Activated CD4-positive, alpha-beta T cell treated with anti-CD3 and anti-CD28 coated beads for 36 hours (primary cell): ENCODE results near the gene PKLR. TPM values are rescaled to one million over a fixed set of nuclear protein-coding genes. Genes with fewer than 3 reads are reported as not detected.

Experiments used
- ATAC-seq: fragments of 200-7000 bp; cut with Tn5 transposase; one replicate; pipeline ENCODE4 v1.10.0; 2021; ENCODE audit warnings: mild to moderate bottlenecking, moderate library complexity
- CTCF ChIA-PET: fragments of 350-600 bp; sonication (Branson Sonifier 250); formaldehyde crosslinking; loops from one replicate; lab custom pipeline; 2021; ENCODE audit warnings: antibody characterized with exemption; lab: Charles Lee
- POLR2A ChIA-PET: fragments of 350-600 bp; sonication (Branson Sonifier 250); formaldehyde crosslinking; loops from one replicate; lab custom pipeline; 2021; ENCODE audit warnings: antibody characterized with exemption, inconsistent platforms; lab: Charles Lee
- DNase-seq: peaks from one replicate; pipeline ENCODE4 v3.0.0-alpha.2; 2020
- H3K27ac Mint-ChIP-seq: one replicate; pipeline ENCODE4 v1.8.0; 2021; ENCODE audit warnings: mixed read lengths
- H3K27me3 Mint-ChIP-seq: one replicate; pipeline ENCODE4 v1.8.0; 2021; ENCODE audit warnings: mixed read lengths
- H3K36me3 Mint-ChIP-seq: one replicate; pipeline ENCODE4 v1.8.0; 2021; ENCODE audit warnings: low read depth, mixed read lengths
- H3K4me1 Mint-ChIP-seq: one replicate; pipeline ENCODE4 v1.8.0; 2021; ENCODE audit warnings: mixed read lengths
- H3K4me3 Mint-ChIP-seq: one replicate; pipeline ENCODE4 v1.8.0; 2021; ENCODE audit warnings: mild to moderate bottlenecking, moderate library complexity, mixed read lengths
- H3K9me3 Mint-ChIP-seq: one replicate; pipeline ENCODE4 v1.8.0; 2021; ENCODE audit warnings: low read depth, mixed read lengths
- intact Hi-C, 2 experiments: fragments of 100-400 bp; cut with DNase I in 1 of 2; cut with micrococcal nuclease in 1 of 2; formaldehyde crosslinking; loops; one replicate each; pipeline versions ENCODE4 v1.14.2 to v1.15.1; 2022 to 2024; cut with DNase I, micrococcal nuclease
- total RNA-seq, 2 experiments: library from RNA; stranded (reverse); gene quantifications; one replicate each; pipeline ENCODE4 v1.2.3, GENCODE V29; 2021

PKLR gene
- total RNA-seq, 2 experiments from 2014 or later: not detected

DNA sequence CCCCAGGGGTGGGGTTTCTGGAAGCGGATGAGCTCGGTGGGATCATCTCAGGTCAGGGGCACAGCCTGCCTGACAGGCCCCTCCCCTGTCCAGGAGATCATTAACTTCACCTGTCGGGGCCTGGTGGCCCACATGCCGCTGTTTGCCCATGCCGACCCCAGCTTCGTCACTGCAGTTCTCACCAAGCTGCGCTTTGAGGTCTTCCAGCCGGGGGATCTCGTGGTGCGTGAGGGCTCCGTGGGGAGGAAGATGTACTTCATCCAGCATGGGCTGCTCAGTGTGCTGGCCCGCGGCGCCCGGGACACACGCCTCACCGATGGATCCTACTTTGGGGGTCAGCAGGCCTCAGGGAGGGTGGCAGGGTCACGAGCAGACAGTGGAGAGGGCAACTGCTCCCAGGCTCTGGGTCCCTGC lies 15.6 kb downstream of the PKLR start:
- DNase-seq (no peak), ATAC-seq (no peak)
- ChIA-PET POLR2A (no interaction called here), CTCF (interaction anchor here (0.6 to 1.1 kb wide), 3 partner anchors 35 to 368 kb away, joined by 3 to 7 read pairs (median 5); no protein-coding TSS in a partner anchor)
- Mint-ChIP-seq H3K9me3 (no peaks in the 10 kb centered on the region), H3K27me3 (peaks cover 2% of the 10 kb centered on the region), H3K36me3 (no peaks in the 10 kb centered on the region), H3K27ac (no peak overlapping the region), H3K4me1 (no peaks in the 10 kb centered on the region), H3K4me3 (no peak overlapping the region)
- intact Hi-C loops: no loop called here

DNA sequence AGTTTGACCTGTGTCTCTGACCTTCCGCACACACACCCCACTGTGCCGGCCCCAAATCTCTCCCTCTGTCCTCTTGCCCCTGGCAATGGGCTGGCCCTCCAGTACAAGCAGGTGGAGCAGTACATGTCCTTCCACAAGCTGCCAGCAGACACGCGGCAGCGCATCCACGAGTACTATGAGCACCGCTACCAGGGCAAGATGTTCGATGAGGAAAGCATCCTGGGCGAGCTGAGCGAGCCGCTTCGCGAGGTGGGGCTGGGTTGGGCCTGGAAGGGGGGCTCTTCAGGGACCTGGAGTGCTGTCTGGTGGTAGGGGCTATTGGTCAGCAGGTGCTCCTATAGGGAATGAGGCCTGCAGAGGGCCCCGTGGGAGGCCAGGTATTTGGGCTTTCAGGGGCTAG lies 16.2 kb downstream of the PKLR start:
- H3K9me3 Mint-ChIP-seq: no peaks in the 10 kb centered on the region
- H3K27me3 Mint-ChIP-seq: no peaks in the 10 kb centered on the region
- H3K4me1 Mint-ChIP-seq: no peaks in the 10 kb centered on the region
- ATAC-seq (no peak), DNase-seq (no peak)
- no peak overlapping the region for H3K27ac Mint-ChIP-seq
- H3K4me3 Mint-ChIP-seq: no peak overlapping the region
- CTCF ChIA-PET: interaction anchor here (1.1 kb wide), 1 partner anchor 34 kb away, joined by 5 read pairs; no protein-coding TSS in a partner anchor
- intact Hi-C loops: no loop called here
- POLR2A ChIA-PET: no interaction called here
- H3K36me3 Mint-ChIP-seq: no peaks in the 10 kb centered on the region

DNA sequence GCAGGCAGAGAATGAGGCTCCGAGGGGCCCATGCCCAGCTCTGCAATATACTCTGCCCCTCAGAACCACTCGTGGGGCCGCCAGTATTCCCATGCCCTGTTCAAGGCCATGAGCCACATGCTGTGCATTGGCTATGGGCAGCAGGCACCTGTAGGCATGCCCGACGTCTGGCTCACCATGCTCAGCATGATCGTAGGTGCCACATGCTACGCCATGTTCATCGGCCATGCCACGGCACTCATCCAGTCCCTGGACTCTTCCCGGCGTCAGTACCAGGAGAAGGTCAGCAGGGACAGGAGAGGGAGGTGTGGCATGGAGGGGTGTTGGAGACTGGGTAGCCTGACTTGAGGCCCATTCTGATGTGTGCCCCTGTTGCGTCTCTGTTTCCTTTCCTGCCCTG lies 16.8 kb downstream of the PKLR start:
- intact Hi-C loops: no loop called here
- no peak overlapping the region for H3K27ac Mint-ChIP-seq
- H3K4me3 Mint-ChIP-seq: no peak overlapping the region
- POLR2A ChIA-PET: no interaction called here
- CTCF ChIA-PET: no interaction called here
- H3K27me3 Mint-ChIP-seq: no peaks in the 10 kb centered on the region
- no peak for DNase-seq
- H3K9me3 Mint-ChIP-seq: no peaks in the 10 kb centered on the region
- H3K36me3 Mint-ChIP-seq: no peaks in the 10 kb centered on the region
- ATAC-seq: no peak
- no peaks in the 10 kb centered on the region for H3K4me1 Mint-ChIP-seq

DNA sequence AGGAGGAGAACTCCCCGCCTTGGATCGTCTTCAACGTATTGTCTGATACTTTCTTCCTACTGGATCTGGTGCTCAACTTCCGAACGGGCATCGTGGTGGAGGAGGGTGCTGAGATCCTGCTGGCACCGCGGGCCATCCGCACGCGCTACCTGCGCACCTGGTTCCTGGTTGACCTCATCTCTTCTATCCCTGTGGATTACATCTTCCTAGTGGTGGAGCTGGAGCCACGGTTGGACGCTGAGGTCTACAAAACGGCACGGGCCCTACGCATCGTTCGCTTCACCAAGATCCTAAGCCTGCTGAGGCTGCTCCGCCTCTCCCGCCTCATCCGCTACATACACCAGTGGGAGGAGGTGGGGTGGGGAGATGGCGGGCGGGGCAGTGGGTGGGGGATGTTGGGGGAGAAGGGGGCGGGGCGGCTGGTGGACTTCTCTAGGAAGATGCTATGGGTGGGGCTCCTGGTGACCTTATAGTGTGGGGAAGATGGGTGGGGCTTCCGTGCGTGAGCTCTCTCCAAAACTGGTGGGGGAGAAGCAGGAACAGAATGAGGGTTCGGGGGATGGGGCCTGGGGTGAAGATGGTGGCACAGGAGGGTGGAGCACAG lies 18.6 kb downstream of the PKLR start:
- Mint-ChIP-seq H3K27ac (no peak overlapping the region), H3K27me3 (no peaks in the 10 kb centered on the region), H3K36me3 (no peaks in the 10 kb centered on the region), H3K4me1 (peaks cover 7% of the 10 kb centered on the region), H3K9me3 (no peaks in the 10 kb centered on the region), H3K4me3 (no peak overlapping the region)
- intact Hi-C loops: no loop called here
- ChIA-PET CTCF (interaction anchor here (0.5 to 0.7 kb wide), 2 partner anchors 288 to 308 kb away, joined by 3 read pairs; no protein-coding TSS in a partner anchor), POLR2A (no interaction called here)
- DNase-seq (no peak), ATAC-seq (no peak)

DNA sequence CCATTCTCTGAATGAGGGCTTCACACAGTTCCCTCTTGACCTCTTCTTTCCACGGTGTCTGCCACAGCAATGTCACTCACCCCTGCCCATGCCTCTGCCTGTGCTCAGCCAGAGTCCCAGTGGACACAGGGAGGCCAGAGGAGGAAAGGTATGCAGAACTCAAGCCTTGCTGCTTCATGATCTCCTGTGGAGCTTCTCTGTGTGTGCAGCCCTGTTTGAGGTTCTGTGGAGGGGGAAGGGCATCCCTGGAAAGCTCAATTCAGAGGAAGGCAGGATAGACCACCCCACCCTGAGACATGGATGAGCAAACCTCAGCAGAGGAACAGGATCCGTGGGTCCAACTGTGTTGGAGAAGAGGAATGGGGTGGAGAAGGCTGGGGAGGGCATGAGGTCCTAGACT lies 22.0 kb downstream of the PKLR start:
- CTCF ChIA-PET: interaction anchor here (0.7 to 2.7 kb wide), 4 partner anchors 26 to 145 kb away, joined by 3 to 15 read pairs (median 10); no protein-coding TSS in a partner anchor
- intact Hi-C loops: loop anchor here in 1 of 2 experiments (5.0 kb wide), 2 partner anchors 408 to 698 kb away; partner anchors contain the start of genes ARHGEF2, DAP3 and YY1AP1
- POLR2A ChIA-PET: no interaction called here
- Mint-ChIP-seq H3K4me3 (no peak overlapping the region), H3K4me1 (peaks cover 18% of the 10 kb centered on the region), H3K9me3 (no peaks in the 10 kb centered on the region), H3K36me3 (no peaks in the 10 kb centered on the region), H3K27ac (no peak overlapping the region), H3K27me3 (no peaks in the 10 kb centered on the region)
- ATAC-seq (no peak), DNase-seq (no peak)

DNA sequence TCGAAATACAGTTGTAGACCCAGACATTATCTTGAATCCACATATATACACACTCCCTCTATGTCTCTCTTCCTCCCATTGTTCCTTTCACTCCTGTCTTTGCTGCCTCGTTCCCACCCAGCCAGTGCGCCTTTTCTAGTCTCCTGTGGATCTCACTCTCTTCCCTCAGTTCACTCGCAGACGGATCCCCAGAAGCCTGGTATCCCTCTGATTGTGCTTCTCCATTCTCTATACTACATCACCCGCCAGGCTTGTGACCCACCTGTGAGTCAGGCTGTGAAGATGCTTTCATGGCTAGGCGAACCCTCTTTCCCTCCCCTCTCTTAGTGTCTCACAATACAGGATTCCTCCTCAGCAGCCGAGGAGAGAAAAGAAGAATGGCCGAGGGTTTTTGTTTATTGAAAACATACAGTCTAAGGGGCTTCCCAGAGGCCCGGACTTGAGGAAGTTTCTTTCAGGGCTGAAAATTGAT lies 22.5 kb downstream of the PKLR start:
- ATAC-seq: no peak
- ChIA-PET CTCF (interaction anchor here (0.6 to 2.7 kb wide), 8 partner anchors 9 to 1262 kb away, joined by 3 to 15 read pairs (median 5); partner anchors contain the start of gene FDPS), POLR2A (no interaction called here)
- H3K4me3 Mint-ChIP-seq: no peak overlapping the region
- no peaks in the 10 kb centered on the region for H3K36me3 Mint-ChIP-seq
- intact Hi-C loops: loop anchor here (1.0 to 5.0 kb wide), 4 partner anchors 16 to 699 kb away; partner anchors contain the start of genes ARHGEF2 (in 1 of the 2), DAP3 (in 1 of the 2), MSTO1 (in 1 of the 2) and SCAMP3 (in 1 of the 2)
- DNase-seq: no peak
- H3K27me3 Mint-ChIP-seq: no peaks in the 10 kb centered on the region
- H3K27ac Mint-ChIP-seq: no peak overlapping the region
- no peaks in the 10 kb centered on the region for H3K9me3 Mint-ChIP-seq
- peaks cover 21% of the 10 kb centered on the region for H3K4me1 Mint-ChIP-seq

DNA sequence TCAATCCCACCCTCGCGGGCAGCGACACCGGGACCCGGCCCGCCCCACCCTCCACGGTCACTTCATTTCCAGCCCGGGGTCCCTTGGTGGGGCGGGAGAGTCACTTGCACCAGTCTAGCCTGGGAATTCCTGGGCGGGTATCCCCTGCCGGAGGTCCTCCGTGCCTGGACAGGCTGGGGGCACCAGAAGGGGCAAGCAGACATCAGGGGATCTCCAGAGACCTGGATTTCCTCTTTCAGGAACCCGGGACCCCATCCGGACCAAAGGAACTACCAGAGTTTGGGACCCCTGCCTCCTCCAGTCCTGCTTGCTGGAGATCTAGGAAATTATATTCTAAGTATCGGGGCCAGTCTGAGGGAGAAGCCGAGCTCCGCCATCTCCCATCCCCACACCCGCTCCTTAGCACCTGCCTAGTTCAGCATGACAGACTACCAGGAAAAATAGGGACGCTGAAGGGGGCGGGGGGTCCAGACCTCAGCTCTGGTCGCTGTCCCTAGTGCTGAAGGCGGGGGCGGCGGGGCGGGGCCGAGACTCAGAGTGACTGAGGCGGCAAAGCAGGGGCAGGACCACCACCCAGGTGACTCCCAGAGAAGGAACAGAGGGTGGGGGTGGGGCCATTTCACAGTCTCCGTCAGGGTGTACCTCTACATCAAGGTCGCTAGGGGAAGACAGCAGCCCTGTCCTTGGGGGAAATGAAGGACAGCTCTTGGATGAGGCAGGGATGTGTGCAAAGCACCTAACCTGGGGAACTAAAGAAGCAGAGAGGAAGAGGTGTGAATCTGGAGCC lies 23.1 kb downstream of the PKLR start:
- H3K27ac Mint-ChIP-seq: no peak overlapping the region

DNA sequence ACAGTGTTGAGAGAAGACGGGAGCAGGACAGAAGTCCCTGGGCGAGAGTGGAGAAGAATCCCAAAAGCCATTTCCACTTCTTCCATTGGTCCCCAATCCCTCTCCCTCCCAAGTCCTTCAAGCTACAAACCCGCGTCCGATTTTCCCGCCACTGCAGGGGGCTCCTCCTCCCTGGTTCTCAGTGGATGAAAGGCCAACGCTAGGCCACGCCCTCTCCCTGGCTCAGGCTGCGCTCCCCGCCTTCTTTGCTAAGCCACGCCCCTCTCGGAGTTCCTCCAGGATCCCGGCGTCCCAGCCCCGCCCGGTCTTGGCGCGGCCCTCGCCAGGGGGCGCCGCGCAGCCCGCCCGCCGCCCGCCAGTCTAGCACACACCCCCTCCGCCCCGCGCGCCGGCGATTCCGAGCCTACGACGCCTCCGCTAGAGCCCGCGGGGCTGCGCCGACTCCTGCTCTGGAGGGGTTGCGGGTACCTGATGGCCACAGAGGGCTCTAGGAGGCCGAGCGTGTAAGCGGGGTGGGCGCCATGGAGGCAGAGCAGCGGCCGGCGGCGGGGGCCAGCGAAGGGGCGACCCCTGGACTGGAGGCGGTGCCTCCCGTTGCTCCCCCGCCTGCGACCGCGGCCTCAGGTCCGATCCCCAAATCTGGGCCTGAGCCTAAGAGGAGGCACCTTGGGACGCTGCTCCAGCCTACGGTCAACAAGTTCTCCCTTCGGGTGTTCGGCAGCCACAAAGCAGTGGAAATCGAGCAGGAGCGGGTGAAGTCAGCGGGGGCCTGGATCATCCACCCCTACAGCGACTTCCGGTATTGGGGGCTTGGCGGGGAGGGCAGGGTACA lies 24.0 kb downstream of the PKLR start, which contains the start of gene HCN3:
TSS of gene HCN3 (plus strand) at position 394 of the 832 bp plus-strand sequence. CDS start at position 522, 128 bp downstream.
- Mint-ChIP-seq H3K9me3 (no peaks in the 10 kb centered on the region), H3K27ac (no peak within 1 kb of the TSS), H3K27me3 (no peaks in the 10 kb centered on the region), H3K4me3 (peak within 1 kb of the TSS; percentile 63), H3K4me1 (peaks cover 31% of the 10 kb centered on the region), H3K36me3 (peaks cover 7% of the 10 kb centered on the region)
- peak; percentile 97 for DNase-seq
- ChIA-PET CTCF (interaction anchor here (0.5 to 2.1 kb wide), 11 partner anchors 28 to 554 kb away, joined by 3 to 15 read pairs (median 4); partner anchors contain the start of genes FDPS, KRTCAP2 and THBS3), POLR2A (interaction anchor here (0.6 kb wide), 2 partner anchors 35 to 46 kb away, joined by 3 read pairs; no protein-coding TSS in a partner anchor)
- intact Hi-C loops: loop anchor here (1.0 to 5.0 kb wide), 9 partner anchors 22 to 700 kb away; partner anchors contain the start of genes FDPS (in 2 of the 2), ARHGEF2 (in 1 of the 2), ASH1L (in 1 of the 2) and DAP3 (in 1 of the 2)
- ATAC-seq: peak; percentile 68

More for the DNA sequence above, 23.1 kb downstream of the PKLR start:
- ATAC-seq (peak; percentile 48), DNase-seq (peak; percentile 91)
- intact Hi-C loops: loop anchor here (1.0 to 5.0 kb wide), 11 partner anchors 16 to 699 kb away; partner anchors contain the start of genes FDPS (in 2 of the 2), ARHGEF2 (in 1 of the 2), ASH1L (in 1 of the 2) and DAP3 (in 1 of the 2)
- ChIA-PET CTCF (interaction anchor here (0.5 to 2.7 kb wide), 10 partner anchors 8 to 1262 kb away, joined by 3 to 15 read pairs (median 3); partner anchors contain the start of genes FDPS and THBS3), POLR2A (interaction anchor here (0.5 to 0.6 kb wide), 2 partner anchors 45 to 1188 kb away, joined by 3 read pairs; no protein-coding TSS in a partner anchor)
- peak overlapping the region; percentile 63 for H3K4me3 Mint-ChIP-seq
- peaks cover 24% of the 10 kb centered on the region for H3K4me1 Mint-ChIP-seq
- H3K9me3 Mint-ChIP-seq: no peaks in the 10 kb centered on the region
- no peaks in the 10 kb centered on the region for H3K36me3 Mint-ChIP-seq
- no peaks in the 10 kb centered on the region for H3K27me3 Mint-ChIP-seq

DNA sequence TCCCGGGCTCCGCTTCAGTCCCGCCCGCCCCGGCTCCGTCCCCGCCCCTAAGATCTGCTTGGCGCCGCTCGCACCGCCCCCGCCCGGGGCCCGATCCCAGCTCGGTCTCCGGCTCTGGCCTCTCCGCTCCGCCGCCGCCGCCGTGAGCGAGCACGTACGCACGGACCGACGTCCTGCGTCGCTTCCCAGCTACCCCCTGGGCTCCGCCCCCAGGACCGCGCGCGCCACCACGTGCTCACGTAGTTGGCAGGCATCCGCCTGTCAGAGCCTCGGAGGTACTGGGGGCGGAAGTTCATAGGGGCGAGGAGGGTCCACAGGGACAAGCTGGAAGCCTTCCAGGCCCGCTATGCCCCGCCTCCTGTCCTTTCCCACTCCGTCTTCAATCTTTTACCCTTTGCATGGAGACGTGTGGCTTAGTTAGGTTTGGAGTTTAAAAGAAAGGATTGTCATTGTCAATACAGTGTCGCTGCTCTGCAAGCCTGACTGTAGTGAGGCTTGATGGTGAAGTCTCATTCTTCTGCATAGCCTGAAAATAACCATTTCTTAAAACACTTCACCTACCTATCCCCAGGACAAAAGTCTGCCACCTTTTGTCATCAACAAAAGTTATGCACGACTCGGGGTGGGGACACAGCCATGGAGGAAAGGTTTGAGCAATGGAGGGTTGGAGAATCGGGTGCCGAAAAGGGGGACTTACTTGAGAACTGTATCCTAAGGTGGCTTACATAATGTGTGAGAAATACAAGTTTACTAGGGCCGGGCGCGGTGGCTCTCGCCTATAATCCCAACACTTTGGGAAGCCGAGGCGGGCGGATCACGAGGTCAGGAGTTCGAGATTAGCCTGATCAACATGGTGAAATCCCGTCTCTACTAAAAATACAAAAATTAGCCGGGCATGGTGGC lies 27.6 kb downstream of the PKLR start, which contains the start of gene CLK2:
TSS of gene CLK2 (minus strand) at position 162 of the 903 bp plus-strand sequence. CDS start 2,527 bp downstream, outside the sequence.
- POLR2A ChIA-PET: interaction anchor here (0.6 to 2.3 kb wide), 11 partner anchors 10 to 290 kb away, joined by 3 to 10 read pairs (median 4); partner anchors contain the start of genes ASH1L, ENTREP3, FDPS and KRTCAP2
- H3K4me3 Mint-ChIP-seq: peak within 1 kb of the TSS; percentile 91
- DNase-seq (peak; percentile 99), ATAC-seq (peak; percentile 90)
- peak within 1 kb of the TSS; percentile 90 for H3K27ac Mint-ChIP-seq
- H3K27me3 Mint-ChIP-seq: no peaks in the 10 kb centered on the region
- intact Hi-C loops: loop anchor here (1.0 to 2.0 kb wide), 9 partner anchors 11 to 584 kb away; partner anchors contain the start of genes SCAMP3 (in 2 of the 2), ENTREP3 (in 1 of the 2), FDPS (in 1 of the 2) and GON4L (in 1 of the 2)
- H3K9me3 Mint-ChIP-seq: no peaks in the 10 kb centered on the region
- peaks cover 45% of the 10 kb centered on the region for H3K4me1 Mint-ChIP-seq
- peaks cover 36% of the 10 kb centered on the region for H3K36me3 Mint-ChIP-seq
- CTCF ChIA-PET: interaction anchor here (0.6 to 5.6 kb wide), 9 partner anchors 11 to 298 kb away, joined by 3 to 34 read pairs (median 4); partner anchors contain the start of genes KRTCAP2, RUSC1 and SCAMP3
